Thoracic aorta (tissue), 2 donors: Measurements from ENCODE around the gene CENPO. TPM values are rescaled to one million over a fixed set of nuclear protein-coding genes. Genes with fewer than 3 reads are reported as not detected.

Experiments
- ATAC-seq: fragments of 150-250 bp; one replicate; pipeline ENCODE4 v1.8.0; 2017; ENCODE audit warnings: low read depth; ENCODE audit not compliant: insufficient number of reproducible peaks, low FRiP score
- DNase-seq: peaks from one replicate; pipeline ENCODE4 v3.0.0-alpha.2; 2020; ENCODE audit warnings: low spot score
- H3K27ac ChIP-seq, 2 donors: fragments of 200-600 bp; sonication (generic); 1 replicate in 1 of 2; 2 replicates in 1 of 2; pipeline ENCODE4 v1.5.1; 2016; ENCODE audit warnings: mild to moderate bottlenecking in 2 of 2, moderate library complexity in 2 of 2
- H3K27me3 ChIP-seq: fragments of 200-600 bp; sonication (generic); replicated peaks from 2 replicates; pipeline ENCODE4 v1.6.0; 2016; ENCODE audit warnings: mild to moderate bottlenecking; ENCODE audit not compliant: insufficient read depth
- H3K36me3 ChIP-seq: fragments of 200-600 bp; sonication (generic); one replicate; pipeline ENCODE4 v1.5.1; 2016
- H3K4me1 ChIP-seq, 2 donors: fragments of 200-600 bp; sonication (generic); 1 replicate in 1 of 2; 2 replicates in 1 of 2; pipeline versions ENCODE4 v1.5.1 to v1.6.0; 2016; ENCODE audit warnings: low read depth in 2 of 2, mild to moderate bottlenecking in 1 of 2; ENCODE audit not compliant: control insufficient read depth in 1 of 2
- H3K4me3 ChIP-seq: fragments of 200-600 bp; sonication (generic); 2 replicates; pipeline ENCODE4 v1.5.1; 2016; ENCODE audit warnings: mild to moderate bottlenecking
- H3K9me3 ChIP-seq: fragments of 200-600 bp; sonication (generic); 2 replicates; pipeline ENCODE4 v1.5.1; 2016
- CTCF ChIP-seq: fragments of 200-600 bp; sonication (generic); IDR thresholded peaks from one replicate; pipeline ENCODE4 v1.5.1; 2019; ENCODE audit warnings: antibody characterized with exemption
- total RNA-seq, 2 donors: library from RNA; depleted of rRNA; stranded (reverse); fragments of >200 nt; gene quantifications; one replicate each; pipeline versions ENCODE4 v1.1.0 to v1.2.3, GENCODE V29; 2016

Gene CENPO
- total RNA-seq, 2 donors from 2014 or later, result 2.5 to 9.2 TPM

DNA sequence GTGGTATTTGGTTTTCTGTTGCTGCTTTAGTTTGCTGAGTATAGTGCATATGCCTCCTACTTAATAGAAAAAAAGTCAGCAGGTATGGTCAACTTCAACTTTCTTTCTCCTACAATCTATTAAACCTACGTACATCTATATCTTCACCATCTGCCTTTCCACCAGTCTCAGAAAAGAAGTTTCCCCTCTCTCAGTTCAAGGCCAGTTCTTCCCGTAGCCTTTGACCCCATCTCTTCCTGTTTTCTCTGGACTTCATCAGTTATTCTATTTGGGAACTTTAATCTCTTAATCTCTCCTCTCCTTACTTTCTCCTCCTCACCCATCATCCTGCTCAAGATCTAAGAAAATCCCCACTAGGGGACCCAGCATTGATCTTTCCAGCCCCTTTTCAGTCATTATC is 5.7 kb upstream of the CENPO start:
- H3K27me3 ChIP-seq, result no peaks in the 10 kb centered on the region

DNA sequence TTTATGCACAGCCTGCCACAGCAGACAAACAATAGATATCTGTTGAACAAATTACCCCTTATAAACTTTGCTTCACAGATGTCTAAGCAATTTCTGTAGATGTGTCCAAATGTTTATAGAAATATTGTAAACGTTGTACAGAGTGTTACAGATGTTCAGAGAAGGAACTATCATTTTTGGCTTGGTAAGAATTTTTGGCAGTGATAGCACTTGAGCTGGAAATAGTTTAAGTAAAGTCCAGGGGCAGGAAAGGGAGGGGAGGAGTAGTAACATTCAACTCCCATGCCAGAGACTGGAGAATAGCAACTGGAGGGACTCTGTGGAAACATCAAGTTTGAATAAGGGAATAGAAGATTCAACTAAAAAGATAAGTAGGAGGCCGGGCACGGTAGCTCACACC is 4.4 kb upstream of the CENPO start:
- no peaks in the 10 kb centered on the region for H3K27me3 ChIP-seq
- H3K4me3 ChIP-seq, result no peak overlapping the region
- H3K36me3 ChIP-seq, result no peaks in the 10 kb centered on the region
- H3K27ac ChIP-seq, result no peak overlapping the region
- H3K9me3 ChIP-seq, result no peaks in the 10 kb centered on the region
- ATAC-seq (no peak), DNase-seq (no peak)
- TF ChIP-seq CTCF, result no peak
- peaks cover 6 to 12% of the 10 kb centered on the region in 2 donors for H3K4me1 ChIP-seq

More for the DNA sequence above, 5.7 kb upstream of the CENPO start:
- no peak for ATAC-seq
- no peak for DNase-seq
- Histone ChIP-seq H3K4me1 (peaks cover 4 to 6% of the 10 kb centered on the region in 2 donors), H3K9me3 (no peaks in the 10 kb centered on the region), H3K36me3 (no peaks in the 10 kb centered on the region), H3K27ac (no peak overlapping the region), H3K4me3 (no peak overlapping the region)
- no peak for TF ChIP-seq CTCF

- H3K9me3 ChIP-seq, result no peaks in the 10 kb centered on the region
- no peak overlapping the region for H3K27ac ChIP-seq
- no peak overlapping the region for H3K4me3 ChIP-seq
- no peaks in the 10 kb centered on the region for H3K27me3 ChIP-seq
- no peak for TF ChIP-seq CTCF
- H3K36me3 ChIP-seq, result no peaks in the 10 kb centered on the region
- H3K4me1 ChIP-seq, result peaks cover 8 to 16% of the 10 kb centered on the region in 2 donors
- no peak for ATAC-seq
- no peak for DNase-seq
Measured at GRCh38 chr2:24791452-24791851, 1.8 kb upstream of the CENPO start.

- no peaks in the 10 kb centered on the region for H3K27me3 ChIP-seq
- peak overlapping the region; percentile 98 for H3K4me3 ChIP-seq
- H3K36me3 ChIP-seq, result no peaks in the 10 kb centered on the region
- H3K4me1 ChIP-seq, result peaks cover 8 to 16% of the 10 kb centered on the region in 2 donors
- no peak for ATAC-seq
- no peak for TF ChIP-seq CTCF
- H3K9me3 ChIP-seq, result no peaks in the 10 kb centered on the region
- peak overlapping the region; percentile 99 for H3K27ac ChIP-seq
- no peak for DNase-seq
Measured at GRCh38 chr2:24792542-24792873, 717 bp upstream of the CENPO start.

- Histone ChIP-seq H3K9me3 (no peaks in the 10 kb centered on the region), H3K27me3 (no peaks in the 10 kb centered on the region), H3K27ac (no peak overlapping the region), H3K36me3 (no peaks in the 10 kb centered on the region), H3K4me1 (peaks cover 8 to 16% of the 10 kb centered on the region in 2 donors), H3K4me3 (peak overlapping the region; percentile 98)
- no peak for ATAC-seq
- TF ChIP-seq CTCF, result no peak
- DNase-seq, result no peak
Measured at GRCh38 chr2:24793761-24794435, 673 bp downstream of the CENPO start.
